ENCODE data around the gene ADGRG6.
"Not testable (repeated sequence)": the region's sequence is repeated elsewhere in the genome, so short reads cannot be mapped to it uniquely, and the experiment has no call there.

The ADGRG6 gene

DNA sequence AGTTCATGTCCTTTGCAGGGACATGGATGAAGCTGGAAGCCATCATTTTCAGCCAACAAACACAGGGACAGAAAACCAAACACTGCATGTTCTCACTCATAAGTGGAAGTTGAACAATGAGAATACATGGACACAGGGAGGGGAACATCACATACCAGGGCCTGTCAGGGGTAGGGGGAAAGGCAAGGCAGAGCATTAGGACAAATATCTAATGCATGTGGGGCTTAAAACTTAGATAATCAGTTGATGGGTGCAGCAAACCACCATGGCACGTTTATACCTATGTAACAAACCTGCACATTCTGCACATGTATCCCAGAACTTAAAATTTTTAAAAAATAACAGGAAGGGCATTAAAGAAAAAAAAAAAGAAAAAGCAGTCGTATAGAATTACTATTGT, 153.0 kb downstream of the ADGRG6 start:
- DNase-seq: not testable (repeated sequence)

- DNase-seq: no peak
Measured at GRCh38 chr6:142455957-142456589, 154.3 kb downstream of the ADGRG6 start.

- no peak for DNase-seq
Measured at GRCh38 chr6:142457638-142458406, 156.0 kb downstream of the ADGRG6 start.

DNA sequence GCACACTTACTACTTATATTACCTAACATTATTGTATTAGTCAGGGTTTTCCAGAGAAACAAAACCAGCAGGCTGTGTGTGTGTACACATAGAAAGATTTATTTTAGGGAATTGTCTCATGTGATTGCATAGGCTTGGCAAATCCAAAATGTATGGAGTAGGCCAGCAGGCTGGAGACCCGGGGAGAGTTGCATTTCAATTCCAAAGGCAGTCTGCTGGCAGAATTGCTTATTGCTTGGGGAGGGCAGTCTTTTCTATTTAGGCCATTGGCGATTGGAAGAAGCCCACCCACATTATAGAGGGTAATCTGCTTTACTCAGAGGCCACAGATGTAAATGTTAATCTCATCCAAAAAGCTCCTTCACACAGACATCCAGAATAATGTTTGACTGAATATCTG, 157.0 kb downstream of the ADGRG6 start:
- no peak for DNase-seq

DNA sequence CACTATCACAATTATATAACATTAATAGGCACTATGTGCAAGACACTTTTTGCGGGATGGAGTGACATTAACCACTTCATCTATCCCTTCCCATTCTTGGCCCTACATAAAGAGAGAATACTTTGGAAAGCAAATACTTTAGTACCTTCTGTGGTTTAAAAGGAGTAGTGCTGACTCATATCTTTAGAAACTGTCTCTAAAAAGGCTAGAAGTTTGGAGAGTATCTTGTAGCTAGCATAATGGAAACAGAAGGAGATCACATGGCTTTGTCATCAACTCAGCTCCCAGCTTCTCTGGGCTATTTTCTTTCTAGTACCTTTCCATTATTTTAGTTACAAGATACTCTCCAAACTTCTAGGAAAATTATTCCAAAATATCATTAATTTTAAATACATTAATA, 157.5 kb downstream of the ADGRG6 start:
- DNase-seq: no peak

DNA sequence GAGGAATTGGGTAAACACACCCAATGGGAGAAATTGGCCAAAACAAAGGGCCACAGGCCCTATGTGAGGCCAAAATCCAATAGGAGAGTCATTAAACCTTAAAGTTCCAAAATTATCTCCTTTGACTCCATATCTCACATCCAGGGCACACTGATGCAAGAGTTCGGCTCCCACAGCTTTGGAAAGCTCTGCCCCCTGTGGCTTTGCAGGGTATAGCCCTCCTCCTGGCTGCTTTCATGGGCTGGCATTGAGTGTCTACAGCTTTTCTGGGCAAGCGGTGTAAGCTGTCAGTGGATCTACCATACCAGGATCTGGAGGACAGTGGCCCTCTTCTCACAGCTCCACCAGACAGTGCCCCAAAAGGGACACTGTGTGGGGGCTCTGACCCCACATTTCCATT, 160.5 kb downstream of the ADGRG6 start:
- DNase-seq: no peak

GRCh38 chr6:142463988-142464387, 162.2 kb downstream of the ADGRG6 start:
- no peak for DNase-seq

DNA sequence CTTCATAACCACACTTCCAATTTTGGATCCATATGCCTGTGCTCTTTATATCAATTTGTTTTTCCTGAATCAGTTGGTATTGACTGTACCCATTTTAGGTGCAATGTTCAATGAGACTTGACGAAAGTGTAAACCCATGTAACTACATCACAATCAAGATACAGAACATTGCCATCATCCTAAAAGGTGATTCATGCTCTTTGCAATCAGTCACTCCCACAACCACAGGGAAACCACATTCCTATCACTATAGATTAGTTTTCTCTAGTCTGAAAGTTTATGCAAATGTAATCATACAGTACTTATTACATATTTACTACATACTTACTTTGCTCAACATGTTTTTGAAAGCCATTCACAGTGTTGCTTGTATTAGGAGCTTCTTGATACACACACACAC, 167.4 kb downstream of the ADGRG6 start:
- no peak for DNase-seq

DNA sequence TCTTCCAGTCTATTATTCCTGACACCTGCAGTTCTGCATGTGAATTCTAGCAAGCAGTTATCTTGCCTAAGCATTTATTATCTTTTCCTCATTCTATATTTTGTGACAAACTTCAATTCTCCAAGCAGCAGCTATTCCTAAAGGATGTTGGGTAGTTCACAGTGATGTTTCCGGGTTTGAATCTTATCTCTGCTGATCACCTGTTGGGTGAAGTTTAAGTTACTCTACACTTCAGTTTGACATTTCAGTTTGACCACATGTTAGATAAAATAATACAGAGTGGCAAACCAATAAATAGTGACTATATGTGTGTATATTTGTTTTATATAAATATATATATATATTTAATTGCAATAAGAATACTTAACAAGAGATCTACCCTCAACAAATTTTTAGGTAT, 168.6 kb downstream of the ADGRG6 start:
- no peak for DNase-seq

GRCh38 chr6:142474531-142475289, 172.9 kb downstream of the ADGRG6 start:
- DNase-seq: peak; percentile 77

DNA sequence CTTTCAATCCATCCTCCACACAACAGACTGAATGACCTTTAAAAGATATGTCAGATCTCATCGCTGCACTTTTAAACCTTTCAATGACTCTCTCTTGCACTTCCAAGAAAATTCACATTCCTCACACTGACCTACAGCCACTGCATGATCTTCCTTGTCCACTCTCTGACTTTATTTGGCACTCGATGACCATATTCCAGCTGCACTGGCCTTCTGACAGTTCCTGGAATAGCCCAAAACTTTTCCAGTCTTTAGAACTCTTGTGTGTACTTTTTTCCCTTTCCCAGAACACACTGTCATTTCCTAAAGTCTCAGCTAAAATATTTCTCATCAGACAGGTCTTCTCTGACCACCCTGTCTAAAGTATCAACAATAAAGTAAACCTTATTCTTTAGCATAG, 174.6 kb downstream of the ADGRG6 start:
- DNase-seq: no peak

- peak; percentile 74 for DNase-seq
Measured at GRCh38 chr6:142478117-142478516, 176.3 kb downstream of the ADGRG6 start.

- no peak for DNase-seq
Measured at GRCh38 chr6:142481466-142481865, 179.7 kb downstream of the ADGRG6 start.

DNA sequence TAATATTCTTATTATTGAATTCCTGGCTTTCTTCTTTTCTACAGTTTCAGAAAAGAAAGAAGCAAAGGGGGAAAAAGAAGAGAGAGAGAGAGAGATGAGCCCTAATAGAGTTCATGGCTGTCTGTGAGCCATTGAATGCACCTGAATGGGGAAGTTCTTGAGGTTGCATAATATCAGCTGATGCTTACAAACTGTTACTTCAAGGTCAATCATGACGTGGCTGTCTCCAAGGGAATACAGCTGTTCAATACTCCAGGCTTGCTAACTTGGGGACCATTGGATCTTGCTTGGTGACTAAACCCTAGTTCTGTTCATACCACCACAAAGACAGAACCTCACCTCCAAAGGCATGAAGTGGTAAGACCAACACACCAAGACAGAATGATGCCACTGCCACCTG, 180.4 kb downstream of the ADGRG6 start:
- no peak for DNase-seq

GRCh38 chr6:142482974-142483373, 181.2 kb downstream of the ADGRG6 start:
- no peak for DNase-seq

- peak; percentile 62 for DNase-seq
Measured at GRCh38 chr6:142485256-142485655, 183.4 kb downstream of the ADGRG6 start.

- DNase-seq: peak; percentile 38
Measured at GRCh38 chr6:142489722-142490610, 188.2 kb downstream of the ADGRG6 start.
